Measurements from ENCODE around the gene MRTFB. TPM values are rescaled to one million over a fixed set of nuclear protein-coding genes. Genes with fewer than 3 reads are reported as not detected.

Gene MRTFB
- total and polyA plus RNA-seq, 11 donors = 8.0 to 38.3 (median 25.3) TPM

GRCh38 chr16:14225457-14225856 is 154.3 kb downstream of the MRTFB start:
- ATAC-seq = no peak
- intact Hi-C loops (cut with DNase I) = no loop called here

GRCh38 chr16:14232106-14232864 is 161.2 kb downstream of the MRTFB start:
- no peak for DNase-seq
- ATAC-seq = no peak
- no peaks in the 10 kb centered on the region for H3K9me3 ChIP-seq
- no peak overlapping the region for H3K27ac ChIP-seq
- TF ChIP-seq, protein P1, sequence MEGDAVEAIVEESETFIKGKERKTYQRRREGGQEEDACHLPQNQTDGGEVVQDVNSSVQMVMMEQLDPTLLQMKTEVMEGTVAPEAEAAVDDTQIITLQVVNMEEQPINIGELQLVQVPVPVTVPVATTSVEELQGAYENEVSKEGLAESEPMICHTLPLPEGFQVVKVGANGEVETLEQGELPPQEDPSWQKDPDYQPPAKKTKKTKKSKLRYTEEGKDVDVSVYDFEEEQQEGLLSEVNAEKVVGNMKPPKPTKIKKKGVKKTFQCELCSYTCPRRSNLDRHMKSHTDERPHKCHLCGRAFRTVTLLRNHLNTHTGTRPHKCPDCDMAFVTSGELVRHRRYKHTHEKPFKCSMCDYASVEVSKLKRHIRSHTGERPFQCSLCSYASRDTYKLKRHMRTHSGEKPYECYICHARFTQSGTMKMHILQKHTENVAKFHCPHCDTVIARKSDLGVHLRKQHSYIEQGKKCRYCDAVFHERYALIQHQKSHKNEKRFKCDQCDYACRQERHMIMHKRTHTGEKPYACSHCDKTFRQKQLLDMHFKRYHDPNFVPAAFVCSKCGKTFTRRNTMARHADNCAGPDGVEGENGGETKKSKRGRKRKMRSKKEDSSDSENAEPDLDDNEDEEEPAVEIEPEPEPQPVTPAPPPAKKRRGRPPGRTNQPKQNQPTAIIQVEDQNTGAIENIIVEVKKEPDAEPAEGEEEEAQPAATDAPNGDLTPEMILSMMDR (IDR thresholded peaks at IDR 0.05) = no peak
- no peak for TF ChIP-seq POLR2A (IDR thresholded peaks at IDR 0.05)
- H3K4me3 ChIP-seq = no peak overlapping the region
- intact Hi-C loops (cut with DNase I) = no loop called here
- WGBS, 4 donors = 86 to 91% (median 88%) methylated on average over 9 of the region's 9 CpGs
- no peaks in the 10 kb centered on the region for H3K27me3 ChIP-seq
- H3K4me1 ChIP-seq = peaks cover 0 to 8% (median 0%) of the 10 kb centered on the region in 12 donors
- peaks cover 0 to 64% (median 36%) of the 10 kb centered on the region in 9 donors for H3K36me3 ChIP-seq

More at GRCh38 chr16:14225457-14225856, 154.3 kb downstream of the MRTFB start:
- DNase-seq = no peak
- Histone ChIP-seq H3K27ac (no peak overlapping the region), H3K36me3 (peaks cover 0 to 74% (median 43%) of the 10 kb centered on the region in 9 donors), H3K4me1 (no peaks in the 10 kb centered on the region), H3K9me3 (peaks cover 0 to 8% (median 0%) of the 10 kb centered on the region in 12 donors), H3K4me3 (no peak overlapping the region), H3K27me3 (no peaks in the 10 kb centered on the region)
- TF ChIP-seq POLR2A (IDR thresholded peaks at IDR 0.05) = no peak
- TF ChIP-seq, protein P1 (IDR thresholded peaks at IDR 0.05) = no peak
- WGBS, 4 donors = 94 to 100% (median 98%) methylated on average over 3 of the region's 3 CpGs

DNA sequence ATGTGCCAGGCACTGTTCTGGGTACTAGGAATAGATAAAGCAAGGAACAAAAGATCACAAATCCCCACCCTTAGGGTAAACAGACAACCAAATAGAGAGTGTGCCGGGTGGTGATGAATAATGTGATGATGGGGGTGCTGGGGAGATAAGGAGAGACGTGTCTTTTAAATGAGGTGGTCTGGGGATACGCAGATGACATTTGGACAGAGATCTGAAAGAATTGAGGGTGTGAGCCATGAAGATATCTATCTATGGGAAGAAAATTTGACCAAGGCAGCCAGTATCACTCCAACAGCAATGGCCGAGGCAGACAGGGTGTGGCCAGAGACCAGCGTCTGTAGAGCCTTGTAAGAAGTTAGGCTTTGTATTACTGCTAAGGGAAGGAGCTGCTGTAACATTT is 165.3 kb downstream of the MRTFB start:
- no peak for TF ChIP-seq POLR2A (IDR thresholded peaks at IDR 0.05)
- TF ChIP-seq, protein P1 (IDR thresholded peaks at IDR 0.05) = no peak
- 88 to 94% (median 91%) methylated on average over 5 of the region's 5 CpGs for WGBS, 4 donors
- Histone ChIP-seq H3K9me3 (no peaks in the 10 kb centered on the region), H3K36me3 (peaks cover 0 to 94% (median 69%) of the 10 kb centered on the region in 9 donors), H3K27me3 (no peaks in the 10 kb centered on the region), H3K27ac (no peak overlapping the region), H3K4me1 (peaks cover 0 to 18% (median 6%) of the 10 kb centered on the region in 12 donors), H3K4me3 (no peak overlapping the region)
- DNase-seq = no peak
- intact Hi-C loops (cut with DNase I) = no loop called here
- ATAC-seq = no peak

DNA sequence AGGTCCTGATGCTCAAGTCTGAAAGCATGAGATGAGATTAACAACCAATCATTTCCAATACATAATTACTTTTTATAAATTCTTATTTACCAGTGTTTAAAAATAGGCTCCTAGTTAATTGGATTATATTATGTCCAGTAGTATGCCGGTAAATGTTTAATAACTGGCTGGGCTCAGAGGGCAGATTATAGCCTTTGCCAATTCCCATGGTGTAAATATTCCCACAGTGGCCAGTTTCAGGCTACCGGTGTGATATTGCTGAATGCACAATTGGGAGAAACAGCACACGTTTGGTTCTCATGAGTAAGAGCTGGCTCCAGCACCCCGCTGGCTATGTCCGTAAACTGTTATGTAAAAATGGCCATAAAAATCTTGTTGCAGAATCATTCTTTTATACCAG is 167.6 kb downstream of the MRTFB start:
- H3K27ac ChIP-seq = no peak overlapping the region

More for the DNA sequence above, 167.6 kb downstream of the MRTFB start:
- intact Hi-C loops (cut with DNase I) = no loop called here
- Histone ChIP-seq H3K9me3 (no peaks in the 10 kb centered on the region), H3K36me3 (peaks cover 0 to 93% (median 78%) of the 10 kb centered on the region in 9 donors), H3K27me3 (no peaks in the 10 kb centered on the region), H3K4me1 (peaks cover 0 to 29% (median 8%) of the 10 kb centered on the region in 12 donors), H3K4me3 (no peak overlapping the region)
- no peak for DNase-seq
- 90 to 95% (median 92%) methylated on average over 5 of the region's 5 CpGs for WGBS, 4 donors
- no peak for ATAC-seq
- TF ChIP-seq, protein P1 (IDR thresholded peaks at IDR 0.05) = no peak
- TF ChIP-seq POLR2A (IDR thresholded peaks at IDR 0.05) = no peak
